MM.1S (cell line): ENCODE results near the gene EHHADH.

ENCODE experiments used
- DNase-seq: peaks from one replicate; pipeline ENCODE4 v3.0.0-alpha.2; 2015
- H2AFZ ChIP-seq: fragments of 300-600 bp; sonication (generic); 2 replicates; pipeline ENCODE4 v1.6.0; 2016; ENCODE audit warnings: antibody characterized with exemption, low read length
- H3F3A ChIP-seq: fragments of 300-600 bp; sonication (generic); 2 replicates; pipeline ENCODE4 v1.6.1; 2016; ENCODE audit warnings: mild to moderate bottlenecking, antibody characterized with exemption, low read length, moderate library complexity, mixed read lengths; ENCODE audit not compliant: insufficient read depth
- H3K27ac ChIP-seq: fragments of 300-600 bp; sonication (generic); 2 replicates; pipeline ENCODE4 v1.5.1; 2016; ENCODE audit warnings: mild to moderate bottlenecking, low read length
- H3K27me3 ChIP-seq: fragments of 300-600 bp; sonication (generic); replicated peaks from 2 replicates; pipeline ENCODE4 v1.6.0; 2016; ENCODE audit warnings: low read length; ENCODE audit not compliant: insufficient read depth
- H3K36me3 ChIP-seq: fragments of 300-600 bp; sonication (generic); replicated peaks from 2 replicates; pipeline ENCODE4 v1.6.1; 2016; ENCODE audit warnings: mild to moderate bottlenecking, low read length, mixed read lengths; ENCODE audit not compliant: insufficient read depth
- H3K4me1 ChIP-seq: fragments of 300-600 bp; sonication (generic); 2 replicates; pipeline ENCODE4 v1.6.1; 2016; ENCODE audit warnings: low read length, mixed read lengths
- H3K4me2 ChIP-seq: fragments of 300-600 bp; sonication (generic); 2 replicates; pipeline ENCODE4 v1.6.0; 2016; ENCODE audit warnings: low read depth, low read length
- H3K4me3 ChIP-seq: fragments of 300-600 bp; sonication (generic); 2 replicates; pipeline ENCODE4 v1.5.1; 2016; ENCODE audit warnings: low read length, mixed read lengths
- H3K79me2 ChIP-seq: fragments of 300-600 bp; sonication (generic); 2 replicates; pipeline ENCODE4 v1.6.1; 2016; ENCODE audit warnings: mixed run types, low read length, mixed read lengths
- H3K9ac ChIP-seq: fragments of 300-600 bp; sonication (generic); 2 replicates; pipeline ENCODE4 v1.6.1; 2016; ENCODE audit warnings: low read length, mixed read lengths
- H3K9me2 ChIP-seq: fragments of 300-600 bp; sonication (generic); replicated peaks from 2 replicates; pipeline ENCODE4 v1.6.1; 2016; ENCODE audit warnings: mild to moderate bottlenecking, low read length, mixed read lengths; ENCODE audit not compliant: insufficient read depth
- H3K9me3 ChIP-seq: fragments of 300-600 bp; sonication (generic); replicated peaks from 2 replicates; pipeline ENCODE4 v1.6.1; 2016; ENCODE audit warnings: mild to moderate bottlenecking, low read length, mixed read lengths; ENCODE audit not compliant: insufficient read depth
- H4K20me1 ChIP-seq: fragments of 300-600 bp; sonication (generic); 2 replicates; pipeline ENCODE4 v1.6.1; 2016; ENCODE audit warnings: mild to moderate bottlenecking, low read length, moderate library complexity, mixed read lengths; ENCODE audit not compliant: insufficient read depth
- EZH2 ChIP-seq: fragments of 300-600 bp; sonication (generic); optimal IDR thresholded peaks from 2 replicates; pipeline ENCODE3; 2017; ENCODE audit warnings: low read depth, mild to moderate bottlenecking, antibody characterized with exemption, low read length, mixed read lengths
- EZH2phosphoT487 ChIP-seq: fragments of 300-600 bp; sonication (generic); IDR thresholded peaks from 2 replicates; pipeline ENCODE4 v1.6.1; 2018; ENCODE audit warnings: antibody characterized with exemption, low read length
- TF ChIP-seq, protein P1 (sequence below): fragments of 300-600 bp; sonication (generic); IDR thresholded peaks from 2 replicates; pipeline ENCODE4 v1.5.1; 2016; ENCODE audit warnings: antibody characterized with exemption, low read length, mixed read lengths

EHHADH gene

DNA sequence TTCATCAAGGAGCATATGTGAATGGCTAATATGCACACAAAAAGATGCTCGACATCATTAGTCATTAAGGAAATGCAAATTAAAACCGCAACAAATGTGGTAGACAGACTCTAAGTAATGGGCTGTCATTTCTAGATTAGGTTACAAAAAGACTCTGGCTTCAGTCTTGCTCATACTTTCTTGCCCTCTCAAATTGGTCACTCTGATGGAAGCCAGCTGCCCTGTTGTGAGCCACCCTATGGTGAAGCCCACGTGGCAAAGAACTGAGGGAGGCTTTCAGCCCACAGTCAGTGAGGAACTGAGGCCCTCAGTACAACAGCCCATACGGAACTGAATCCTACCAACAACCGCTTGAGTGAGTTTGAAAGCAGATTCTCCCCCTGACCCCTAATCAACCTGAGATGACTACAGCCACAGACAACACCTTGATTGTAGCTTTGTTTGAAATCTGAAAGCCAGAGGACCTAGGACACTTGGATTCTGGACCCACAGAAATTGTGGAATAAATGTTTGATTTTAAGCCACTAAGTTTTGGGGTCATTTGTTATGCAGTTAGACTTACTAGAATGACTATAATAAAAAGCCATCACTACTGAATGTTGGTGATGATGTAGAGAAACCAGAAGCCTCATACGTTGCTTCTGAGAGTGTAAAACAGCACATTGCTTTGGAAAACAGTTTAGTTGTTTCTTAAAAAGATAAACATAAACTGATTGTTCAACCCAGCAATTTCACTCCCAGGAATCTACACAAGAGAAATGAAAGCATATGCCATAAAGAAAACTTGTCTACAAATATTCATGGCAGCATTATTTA is 45.7 kb downstream of the EHHADH start:
- Histone ChIP-seq H3K27ac (no peak overlapping the region), H3K79me2 (no peaks in the 10 kb centered on the region), H3K4me2 (no peak overlapping the region), H3K9ac (no peak overlapping the region), H3K9me2 (no peaks in the 10 kb centered on the region), H3K4me3 (no peak overlapping the region), H3K9me3 (no peaks in the 10 kb centered on the region), H3K27me3 (no peaks in the 10 kb centered on the region), H3F3A (no peaks in the 10 kb centered on the region), H2AFZ (no peak overlapping the region), H3K36me3 (no peaks in the 10 kb centered on the region), H4K20me1 (no peaks in the 10 kb centered on the region), H3K4me1 (no peaks in the 10 kb centered on the region)
- no peak for DNase-seq
- TF ChIP-seq EZH2 = no peak
- TF ChIP-seq, protein P1, sequence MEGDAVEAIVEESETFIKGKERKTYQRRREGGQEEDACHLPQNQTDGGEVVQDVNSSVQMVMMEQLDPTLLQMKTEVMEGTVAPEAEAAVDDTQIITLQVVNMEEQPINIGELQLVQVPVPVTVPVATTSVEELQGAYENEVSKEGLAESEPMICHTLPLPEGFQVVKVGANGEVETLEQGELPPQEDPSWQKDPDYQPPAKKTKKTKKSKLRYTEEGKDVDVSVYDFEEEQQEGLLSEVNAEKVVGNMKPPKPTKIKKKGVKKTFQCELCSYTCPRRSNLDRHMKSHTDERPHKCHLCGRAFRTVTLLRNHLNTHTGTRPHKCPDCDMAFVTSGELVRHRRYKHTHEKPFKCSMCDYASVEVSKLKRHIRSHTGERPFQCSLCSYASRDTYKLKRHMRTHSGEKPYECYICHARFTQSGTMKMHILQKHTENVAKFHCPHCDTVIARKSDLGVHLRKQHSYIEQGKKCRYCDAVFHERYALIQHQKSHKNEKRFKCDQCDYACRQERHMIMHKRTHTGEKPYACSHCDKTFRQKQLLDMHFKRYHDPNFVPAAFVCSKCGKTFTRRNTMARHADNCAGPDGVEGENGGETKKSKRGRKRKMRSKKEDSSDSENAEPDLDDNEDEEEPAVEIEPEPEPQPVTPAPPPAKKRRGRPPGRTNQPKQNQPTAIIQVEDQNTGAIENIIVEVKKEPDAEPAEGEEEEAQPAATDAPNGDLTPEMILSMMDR = no peak
- TF ChIP-seq EZH2phosphoT487 = no peak

DNA sequence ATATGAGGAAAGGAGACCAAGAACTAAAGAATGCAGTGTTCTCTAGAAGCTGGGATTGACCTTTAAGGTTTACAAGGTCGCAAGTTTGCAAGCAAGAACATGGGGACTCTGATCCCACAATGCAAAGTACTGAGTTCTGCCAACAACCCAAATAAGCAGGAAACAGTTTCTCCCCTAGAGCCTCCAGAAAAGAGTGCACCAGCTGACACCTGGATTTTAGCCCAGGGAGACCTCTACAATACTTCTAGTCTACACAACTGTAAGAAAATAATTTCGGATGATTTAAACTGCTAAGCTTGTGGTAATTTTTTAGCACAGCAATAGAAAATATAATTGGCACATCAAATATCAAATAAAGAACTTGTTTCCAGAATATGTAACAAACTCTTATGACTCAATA is 46.4 kb downstream of the EHHADH start:
- DNase-seq = no peak
- Histone ChIP-seq H3K9me2 (no peaks in the 10 kb centered on the region), H3K9ac (no peak overlapping the region), H3K4me2 (no peak overlapping the region), H3F3A (no peaks in the 10 kb centered on the region), H3K27me3 (no peaks in the 10 kb centered on the region), H4K20me1 (no peaks in the 10 kb centered on the region), H3K27ac (no peak overlapping the region), H3K4me1 (no peaks in the 10 kb centered on the region), H2AFZ (no peak overlapping the region), H3K36me3 (no peaks in the 10 kb centered on the region), H3K4me3 (no peak overlapping the region), H3K9me3 (no peaks in the 10 kb centered on the region), H3K79me2 (no peaks in the 10 kb centered on the region)
- no peak for TF ChIP-seq EZH2phosphoT487
- TF ChIP-seq, protein P1 = no peak
- no peak for TF ChIP-seq EZH2

DNA sequence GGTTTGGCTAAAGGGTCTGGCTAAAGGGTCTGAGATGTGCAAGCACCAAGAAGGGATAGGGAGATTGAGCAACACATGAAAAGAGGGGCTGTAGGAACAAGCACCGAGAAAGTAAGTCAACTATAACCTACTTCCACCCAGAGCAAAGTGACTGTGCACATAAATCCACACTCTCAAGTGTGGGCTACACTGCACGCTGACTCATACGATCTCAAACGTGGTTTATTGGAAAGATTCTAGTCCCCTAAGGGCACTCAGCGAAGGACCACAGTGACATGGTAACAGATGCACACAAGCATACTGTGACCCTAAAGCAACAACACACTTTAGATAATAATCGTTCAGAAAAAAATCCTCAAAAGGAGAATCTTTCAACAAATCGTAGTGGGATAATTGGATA is 48.0 kb downstream of the EHHADH start:
- no peak overlapping the region for H3K9ac ChIP-seq
- H3K4me1 ChIP-seq = no peaks in the 10 kb centered on the region
- no peaks in the 10 kb centered on the region for H4K20me1 ChIP-seq
- no peaks in the 10 kb centered on the region for H3K9me3 ChIP-seq
- no peak for TF ChIP-seq EZH2phosphoT487
- TF ChIP-seq, protein P1 = no peak
- no peak for TF ChIP-seq EZH2
- DNase-seq = no peak
- no peak overlapping the region for H3K27ac ChIP-seq
- no peak overlapping the region for H3K4me3 ChIP-seq
- H3K9me2 ChIP-seq = no peaks in the 10 kb centered on the region
- H3K79me2 ChIP-seq = no peaks in the 10 kb centered on the region
- H2AFZ ChIP-seq = no peak overlapping the region
- no peak overlapping the region for H3K4me2 ChIP-seq
- H3K36me3 ChIP-seq = no peaks in the 10 kb centered on the region
- H3F3A ChIP-seq = no peaks in the 10 kb centered on the region
- no peaks in the 10 kb centered on the region for H3K27me3 ChIP-seq
